IPS-NIHi7 (cell line): ENCODE data around the gene PFDN2.
"Not testable (repeated sequence)": the region's sequence is repeated elsewhere in the genome, so short reads cannot be mapped to it uniquely, and the experiment has no call there.

Experiments
- DNase-seq: peaks from one replicate; pipeline ENCODE4 v3.0.0; 2012; ENCODE audit warnings: mixed read lengths; ENCODE audit errors: extremely low spot score

PFDN2 gene

DNA sequence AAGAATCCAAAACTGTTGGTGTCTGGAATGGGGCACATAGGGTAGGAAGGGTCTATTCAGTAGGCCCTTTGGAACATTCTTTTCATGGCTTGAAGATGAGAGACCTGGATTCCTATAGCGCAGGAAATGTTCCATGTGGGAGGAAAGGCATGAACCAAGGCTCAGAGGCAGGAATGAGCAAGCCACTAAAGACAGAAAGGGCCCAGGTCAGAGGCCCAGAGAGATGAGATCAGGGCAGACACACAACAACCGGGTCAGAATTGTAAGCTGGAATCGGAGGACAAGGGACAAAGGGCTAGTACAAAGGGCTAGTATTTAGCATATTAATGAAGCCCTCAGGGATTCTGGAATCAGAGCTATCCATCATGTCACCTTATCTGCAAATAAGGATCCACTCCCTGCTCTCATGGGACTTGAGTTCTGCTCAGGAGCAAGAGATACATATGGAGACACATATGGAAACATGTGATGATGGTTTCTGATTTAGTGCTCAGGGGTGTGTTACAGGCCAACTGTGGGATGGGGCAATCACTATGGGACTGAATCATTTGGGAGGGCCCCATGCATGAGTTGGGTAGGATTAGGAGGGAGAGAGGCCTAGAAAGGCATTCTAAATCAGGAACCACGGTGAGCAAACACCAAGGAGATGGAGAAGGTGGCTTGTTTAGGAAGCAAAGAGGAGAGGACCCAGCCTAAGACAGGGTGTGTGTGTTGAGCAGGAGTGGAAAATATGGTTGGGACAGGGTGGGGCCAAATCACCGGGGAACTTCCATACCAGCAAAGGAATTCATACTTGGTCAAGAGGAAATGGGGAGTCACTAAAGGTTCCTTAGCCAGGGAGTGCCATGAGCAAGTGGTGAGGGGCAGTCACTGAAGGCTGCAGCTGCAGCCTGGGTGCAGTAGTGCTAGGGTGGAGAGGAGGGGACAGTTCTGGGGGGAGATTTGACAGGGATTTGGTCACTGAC, 37.1 kb downstream of the PFDN2 start:
- no peak for DNase-seq

DNA sequence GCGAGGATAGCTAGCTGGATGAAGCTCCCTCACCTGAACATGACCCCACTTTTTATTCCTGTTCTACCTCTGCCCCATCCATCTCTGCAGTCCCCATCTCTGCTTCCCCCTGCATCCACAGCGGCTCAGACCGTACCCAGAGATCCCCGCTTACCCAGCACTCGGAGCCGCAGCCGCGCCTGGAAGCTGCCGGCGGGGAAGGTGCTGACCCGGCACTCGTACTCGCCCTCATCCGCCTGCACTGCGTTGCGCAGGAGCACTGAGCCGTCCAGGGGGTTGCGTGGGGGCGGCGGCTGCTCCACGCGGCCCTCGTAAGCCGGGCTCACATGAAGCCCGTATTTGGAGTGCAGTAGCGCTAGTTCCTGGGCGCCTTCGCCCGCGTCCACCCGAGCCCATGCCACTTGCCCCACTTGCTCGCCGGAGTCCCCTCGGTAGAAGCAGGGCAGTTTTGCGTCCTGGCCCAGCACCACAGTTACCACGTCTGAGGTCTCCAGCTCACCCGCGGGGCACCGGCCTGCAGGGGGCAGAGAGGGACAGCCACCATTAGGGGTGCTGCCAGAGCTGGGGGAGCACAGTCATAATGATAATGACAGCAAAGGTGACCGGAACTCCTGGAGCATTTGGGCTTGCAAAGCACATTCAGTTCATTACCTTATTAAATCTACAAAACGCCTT, 38.3 kb downstream of the PFDN2 start:
- DNase-seq = no peak

DNA sequence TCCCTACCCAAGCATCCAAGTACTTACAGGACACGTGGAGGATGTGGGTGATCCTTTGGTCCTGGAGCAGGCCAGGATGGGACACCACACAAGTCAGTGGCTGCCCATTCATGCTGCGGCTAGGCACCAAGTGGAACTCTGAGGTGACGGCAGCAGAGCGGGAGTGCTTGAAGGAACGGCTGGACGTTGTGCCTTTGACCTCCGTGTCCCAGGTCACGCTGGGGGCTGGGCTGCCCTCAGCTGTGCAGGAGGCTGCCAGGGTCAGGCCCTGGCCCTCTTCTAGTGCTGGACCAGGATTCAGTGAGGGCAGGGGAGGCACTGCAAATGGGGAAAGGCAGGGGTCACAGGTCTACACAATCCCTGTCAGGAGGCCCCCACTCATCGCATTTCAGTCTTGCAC, 40.4 kb downstream of the PFDN2 start:
- no peak for DNase-seq

DNA sequence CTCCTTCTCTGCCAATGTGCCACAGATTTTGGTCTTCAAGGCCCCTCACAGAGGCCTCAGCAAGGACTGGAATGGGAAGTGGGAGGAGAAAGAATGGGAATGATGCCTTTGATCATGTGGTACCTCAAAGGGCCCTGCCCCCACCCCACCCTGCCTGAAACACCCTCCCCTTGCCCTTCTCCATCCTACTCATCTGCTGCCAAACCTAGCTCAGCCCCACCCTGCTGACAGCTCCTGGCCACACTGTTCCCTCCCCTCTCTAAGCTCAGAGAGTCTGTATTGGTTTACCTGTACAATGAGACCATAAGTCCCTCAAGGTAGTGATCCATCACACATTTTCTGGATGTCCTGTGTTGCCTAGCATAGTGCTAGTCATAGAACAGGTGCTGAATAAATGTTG, 41.4 kb downstream of the PFDN2 start:
- no peak for DNase-seq

DNA sequence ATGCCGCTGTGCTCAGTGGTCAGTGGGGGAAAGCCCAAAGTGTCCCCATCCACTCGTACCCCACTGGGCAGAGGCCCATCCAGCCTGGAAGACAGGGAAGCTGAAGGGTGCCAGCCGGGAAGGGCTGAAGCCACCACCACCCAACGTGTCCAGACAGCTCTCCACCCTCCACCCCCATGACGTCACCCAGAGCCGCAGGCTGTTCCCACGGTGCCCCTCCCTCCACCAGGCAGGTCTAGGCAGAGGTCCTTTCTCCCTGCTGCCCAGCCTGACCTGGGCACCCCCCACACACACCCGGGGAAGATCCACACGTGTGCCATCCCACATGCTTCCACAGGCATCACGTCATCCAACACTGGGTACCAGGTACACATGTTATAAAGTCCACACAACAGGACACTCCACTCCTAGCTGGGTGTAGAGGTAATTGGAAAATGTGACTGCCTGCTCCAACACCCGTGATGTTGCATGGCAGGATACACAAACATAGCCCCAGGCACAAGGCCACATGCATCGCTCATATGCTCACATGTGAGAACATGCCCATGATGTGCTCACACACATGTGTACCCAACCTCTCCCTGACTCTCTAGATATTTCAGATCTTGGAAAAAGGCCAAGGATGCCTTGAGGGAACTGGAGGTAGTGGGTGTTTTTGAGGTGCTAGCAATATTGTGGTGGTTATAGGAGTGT, 43.0 kb downstream of the PFDN2 start:
- DNase-seq = no peak

DNA sequence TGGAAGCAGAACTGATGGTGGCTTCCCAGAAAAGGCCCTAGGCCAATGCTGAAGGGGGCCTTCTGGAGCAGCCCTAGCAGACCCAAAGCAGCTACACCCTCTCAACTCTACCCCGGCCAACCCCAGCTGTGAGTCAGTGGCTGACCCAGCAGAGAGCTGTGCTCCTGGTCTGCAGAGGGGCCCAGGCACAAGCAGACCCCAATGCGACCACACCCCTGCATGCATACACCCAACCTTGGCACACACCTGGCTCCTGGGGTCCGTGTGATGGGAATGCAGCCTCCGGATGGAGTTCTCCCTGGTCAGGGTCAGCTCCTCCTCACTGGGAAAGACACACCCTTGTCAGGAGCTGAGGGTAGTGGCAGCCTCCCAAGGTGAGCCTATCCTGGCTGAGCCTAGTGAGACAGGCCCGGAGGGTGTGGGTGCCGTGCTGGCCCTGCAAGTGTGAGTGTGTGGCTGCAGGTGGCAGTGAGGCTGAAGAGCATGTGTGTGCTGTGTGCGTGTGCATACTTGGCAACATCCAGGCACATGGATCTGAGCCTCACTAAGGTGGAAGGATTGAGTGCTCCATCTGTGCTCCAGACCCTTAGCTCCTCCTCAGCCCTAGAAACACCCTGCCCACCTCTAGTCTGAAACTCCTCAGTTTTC, 44.2 kb downstream of the PFDN2 start:
- DNase-seq = no peak

DNA sequence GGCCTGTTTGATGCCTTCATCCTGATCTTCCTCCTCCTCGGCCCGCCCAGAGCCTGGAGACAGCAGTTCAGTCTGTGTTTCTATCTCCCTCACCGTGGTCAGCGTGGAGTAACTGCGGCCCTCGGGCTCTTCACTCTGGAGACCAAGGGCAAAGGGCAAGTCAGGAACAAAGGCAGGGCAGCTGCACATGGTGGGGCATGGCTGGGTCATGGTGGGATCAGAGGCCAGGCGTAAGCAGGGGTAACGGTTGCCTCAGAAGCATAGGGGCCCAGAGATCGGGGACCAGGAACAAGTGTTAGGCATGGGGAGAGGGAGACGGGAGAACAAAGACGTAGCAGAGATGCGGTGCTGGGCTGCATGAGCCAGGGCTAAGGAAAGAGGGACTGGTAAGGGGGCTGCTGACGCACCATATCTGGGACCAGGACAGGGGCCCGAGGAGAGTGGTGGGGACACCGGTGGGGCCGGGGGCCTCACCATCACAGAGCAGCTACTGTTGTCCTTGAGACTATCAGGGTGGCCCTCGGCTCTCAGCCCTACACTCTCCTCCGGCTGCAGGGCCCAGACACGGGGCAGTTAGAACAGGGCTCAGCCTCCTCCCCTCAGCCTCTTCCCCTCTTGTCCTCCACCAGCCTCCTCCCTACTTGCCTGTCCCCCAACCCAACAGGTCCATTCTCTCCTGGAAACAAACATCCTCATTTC, 44.9 kb downstream of the PFDN2 start:
- no peak for DNase-seq

DNA sequence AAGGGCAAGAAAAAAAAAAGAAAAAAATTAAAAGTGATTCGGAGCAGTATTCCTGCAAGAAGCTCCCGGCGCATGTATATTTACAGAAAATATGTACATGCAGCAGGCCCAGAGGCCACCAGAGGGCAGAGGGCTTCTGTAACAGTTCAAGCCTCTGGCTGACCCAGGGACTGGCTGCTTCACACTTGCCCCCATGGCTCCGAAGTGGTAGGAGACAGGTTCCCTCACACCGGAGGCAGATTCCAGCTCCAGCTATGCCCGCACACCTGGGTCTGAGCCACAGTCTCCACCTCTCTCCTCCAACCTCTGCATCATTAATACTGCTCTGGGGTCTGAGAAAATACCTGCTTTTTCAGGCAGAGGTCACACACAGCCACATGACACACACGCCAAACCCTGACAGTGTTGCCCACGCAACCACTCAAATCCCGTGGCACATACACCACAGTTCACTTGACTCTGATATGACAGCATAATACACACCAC, 45.9 kb downstream of the PFDN2 start:
- peak; percentile 86 for DNase-seq

DNA sequence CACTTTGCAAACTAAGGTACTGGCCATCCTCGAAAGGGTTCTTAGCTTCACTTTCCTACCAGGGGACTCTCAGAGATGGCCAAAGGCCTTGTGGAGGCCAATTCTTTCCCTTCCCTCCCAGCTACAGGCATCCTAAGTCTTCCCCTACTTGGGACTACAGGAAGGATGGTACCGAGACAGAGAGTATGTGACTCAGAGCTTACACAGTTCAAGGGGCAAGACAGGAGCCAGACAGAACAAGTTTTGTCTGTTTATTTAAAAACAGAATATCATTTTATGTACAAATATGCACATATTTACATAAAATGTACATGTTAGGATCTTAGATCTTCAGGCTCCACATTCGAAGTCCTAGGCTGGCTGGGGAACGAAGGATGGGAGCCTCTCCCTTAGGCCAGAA, 47.1 kb downstream of the PFDN2 start:
- no peak for DNase-seq

DNA sequence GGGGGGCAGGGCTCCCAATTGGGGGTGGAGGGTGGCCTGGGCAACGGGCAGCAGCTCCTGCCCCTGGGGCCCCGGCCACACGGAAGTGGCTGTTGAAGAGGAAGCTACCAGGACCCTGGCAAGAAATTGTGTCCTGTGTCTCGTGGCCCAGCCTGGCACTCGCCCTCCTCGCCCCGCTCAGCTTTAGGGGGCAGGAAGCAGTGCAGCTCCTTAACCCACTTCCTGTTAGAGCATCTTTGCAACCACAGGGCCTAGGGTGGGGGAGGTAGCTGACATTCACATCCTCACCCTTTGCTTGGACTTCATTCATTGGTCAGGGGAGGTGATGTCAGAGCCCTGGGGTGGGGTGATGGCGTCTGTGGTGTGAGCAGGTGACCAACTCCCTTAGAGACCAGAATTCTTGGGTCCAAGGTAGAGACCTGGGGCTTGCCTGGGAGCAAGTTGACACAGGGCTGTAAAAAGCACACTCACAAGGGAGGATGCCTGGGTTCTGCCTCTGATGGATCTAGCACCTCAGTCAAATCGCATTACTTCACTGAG, 48.0 kb downstream of the PFDN2 start, which contains the start of gene ARHGAP30:
ARHGAP30 (minus strand) TSS at position 161 of the 540 bp plus-strand sequence. CDS start 267 bp downstream, outside the sequence.
- DNase-seq = no peak

DNA sequence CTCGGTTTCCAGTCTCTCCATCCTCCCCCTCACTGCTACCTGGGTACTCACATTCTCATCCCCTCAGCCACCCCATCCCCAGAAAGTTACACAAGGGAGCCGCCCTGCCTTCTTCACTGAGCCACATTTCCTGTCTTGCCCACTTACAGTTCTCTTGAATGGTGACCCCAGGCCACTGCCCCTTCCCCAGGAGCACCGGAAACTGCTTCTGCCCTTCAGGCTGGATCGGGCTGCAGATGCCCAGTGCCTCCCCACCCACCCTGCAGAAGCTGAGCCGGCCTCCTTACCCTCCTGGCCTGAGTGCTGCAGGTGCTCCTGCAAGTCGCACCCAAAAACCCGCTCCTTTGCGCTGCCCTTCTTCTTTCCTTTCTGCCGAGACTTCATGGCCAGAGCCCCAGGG, 48.6 kb downstream of the PFDN2 start:
- DNase-seq = no peak

DNA sequence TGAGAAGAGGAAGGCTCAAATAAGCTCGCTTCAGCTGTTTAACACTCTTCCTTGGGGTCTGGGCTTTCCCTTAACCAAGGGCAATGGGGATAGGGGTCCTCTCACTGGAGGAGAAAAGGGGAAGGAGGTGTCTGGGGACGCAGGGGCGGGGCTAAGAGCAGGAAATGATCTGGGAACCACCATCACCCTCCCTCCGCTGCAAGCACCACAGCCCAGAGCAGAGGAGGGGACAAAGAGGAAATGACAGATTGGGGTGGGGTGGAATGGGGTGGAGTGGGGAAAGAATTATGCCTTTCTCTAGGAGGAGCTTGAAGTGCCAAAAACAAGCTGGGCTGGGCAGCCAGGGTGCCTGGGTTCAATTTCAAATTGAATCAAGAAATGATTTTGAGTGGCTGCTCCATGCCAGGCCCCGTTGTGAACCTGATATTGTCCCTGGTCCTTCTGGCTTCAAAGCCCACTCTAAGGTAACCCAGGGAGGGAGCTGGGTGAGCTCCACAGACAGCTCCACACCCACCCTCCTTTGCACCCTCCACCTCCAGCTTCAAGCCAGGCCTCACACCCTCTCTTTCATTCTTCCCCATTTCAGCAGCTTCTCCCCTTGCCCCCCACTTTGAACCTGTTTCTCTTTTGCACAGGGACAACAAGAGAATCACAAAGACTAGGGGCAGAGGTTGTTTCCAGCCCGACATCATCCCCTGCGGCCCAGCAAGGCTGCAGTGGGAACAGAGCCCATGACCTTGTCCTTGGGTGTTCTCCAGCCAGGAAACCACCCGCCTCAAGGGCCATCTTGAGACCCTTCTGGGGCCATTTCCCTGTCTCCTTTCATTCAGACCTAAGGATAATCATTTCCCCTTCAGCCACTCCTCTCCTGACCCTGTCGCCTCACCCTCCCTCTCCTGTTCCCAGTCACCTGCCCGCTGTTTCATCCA, 49.3 kb downstream of the PFDN2 start:
- DNase-seq = peak; percentile 42

DNA sequence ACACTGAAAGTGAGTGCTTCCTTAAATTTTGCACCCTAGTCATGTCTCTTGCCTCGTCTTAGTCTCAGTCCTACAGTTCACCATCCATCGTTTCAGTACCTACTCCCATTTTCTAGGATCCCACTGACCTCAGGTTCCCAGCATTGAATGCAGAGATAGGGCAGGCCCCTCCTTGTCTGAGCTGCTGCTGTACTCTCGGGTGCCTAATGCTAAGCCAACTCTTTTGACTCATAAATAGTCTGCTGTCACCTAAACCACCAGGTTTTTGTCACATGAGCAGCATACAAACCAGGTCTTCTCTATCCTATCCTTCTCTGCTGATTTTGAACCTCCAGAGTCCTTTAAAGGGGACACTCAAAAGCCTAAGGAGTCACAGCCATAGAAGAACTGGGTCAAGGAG, 51.1 kb downstream of the PFDN2 start:
- DNase-seq = no peak

DNA sequence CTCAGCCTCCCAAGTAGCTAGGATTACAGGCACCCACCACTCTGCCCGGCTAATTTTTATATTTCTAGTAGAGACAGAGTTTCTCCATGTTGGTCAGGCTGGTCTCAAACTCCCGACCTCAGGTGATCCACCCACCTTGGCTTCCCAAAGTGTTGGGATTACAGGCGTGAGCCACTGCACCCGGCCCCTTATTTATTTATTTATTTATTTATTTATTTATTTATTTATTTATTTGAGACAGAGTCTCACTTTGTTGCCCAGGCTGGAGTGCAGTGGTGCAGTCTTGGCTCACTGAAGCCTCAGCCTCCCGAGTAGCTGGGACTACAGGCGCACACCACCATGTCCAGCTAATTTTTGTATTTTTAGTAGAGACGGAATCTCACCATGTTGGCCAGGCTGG, 52.2 kb downstream of the PFDN2 start:
- not testable (repeated sequence) for DNase-seq

DNA sequence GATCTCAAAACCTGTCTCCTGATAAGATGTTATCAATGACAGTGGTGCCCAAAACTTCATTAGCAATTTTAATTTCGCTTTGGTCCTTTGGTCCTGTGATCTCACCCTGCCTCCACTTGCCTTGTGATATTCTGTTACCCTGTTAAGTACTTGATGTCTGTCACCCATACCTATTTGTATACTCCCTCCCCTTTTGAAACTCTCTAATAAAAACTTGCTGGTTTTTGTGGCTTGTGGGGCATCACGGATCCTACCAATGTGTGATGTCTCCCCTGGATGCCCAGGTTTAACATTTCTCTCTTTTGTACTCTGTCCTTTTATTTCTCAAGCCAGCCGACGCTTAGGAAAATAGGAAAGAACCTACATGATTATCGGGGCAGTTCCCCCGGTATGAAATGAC, 53.9 kb downstream of the PFDN2 start:
- not testable (repeated sequence) for DNase-seq

DNA sequence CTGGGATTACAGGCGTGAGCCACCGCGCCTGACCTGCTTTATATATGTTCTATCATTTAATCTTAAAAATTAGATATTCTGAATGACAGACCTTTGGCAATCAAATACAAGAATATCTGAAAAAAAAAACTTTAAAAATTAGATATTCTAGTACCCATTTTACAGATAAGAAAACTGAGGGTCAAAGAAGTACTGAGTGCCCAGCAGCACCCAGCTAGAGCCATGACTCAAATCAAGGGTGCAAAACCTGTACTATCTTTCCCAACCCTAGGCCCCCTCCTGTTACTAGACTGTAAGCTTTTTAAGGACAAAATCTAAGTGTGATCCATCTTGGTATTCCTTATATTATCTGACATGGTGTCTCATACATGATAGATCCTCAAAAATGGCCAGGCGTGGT, 56.4 kb downstream of the PFDN2 start:
- no peak for DNase-seq

DNA sequence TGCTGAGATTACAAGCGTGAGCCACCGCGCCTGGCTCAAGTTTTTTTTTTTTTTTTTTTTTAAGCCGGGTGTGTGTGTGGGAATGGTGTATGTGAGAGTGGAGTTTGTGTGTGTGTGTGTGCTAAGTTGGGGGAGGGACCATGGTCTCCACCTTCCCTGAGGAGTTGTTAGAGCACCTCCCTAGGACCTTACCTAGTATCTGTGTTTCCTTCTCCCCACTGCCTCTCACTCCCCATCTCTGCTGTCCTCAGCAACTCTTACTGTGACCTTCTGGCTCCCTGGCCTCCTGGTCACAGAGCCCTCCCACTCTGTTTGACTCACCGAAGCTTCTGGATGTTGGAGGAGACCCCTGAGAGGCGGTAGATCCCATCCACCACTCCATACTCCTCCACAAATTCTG, 58.5 kb downstream of the PFDN2 start:
- no peak for DNase-seq

DNA sequence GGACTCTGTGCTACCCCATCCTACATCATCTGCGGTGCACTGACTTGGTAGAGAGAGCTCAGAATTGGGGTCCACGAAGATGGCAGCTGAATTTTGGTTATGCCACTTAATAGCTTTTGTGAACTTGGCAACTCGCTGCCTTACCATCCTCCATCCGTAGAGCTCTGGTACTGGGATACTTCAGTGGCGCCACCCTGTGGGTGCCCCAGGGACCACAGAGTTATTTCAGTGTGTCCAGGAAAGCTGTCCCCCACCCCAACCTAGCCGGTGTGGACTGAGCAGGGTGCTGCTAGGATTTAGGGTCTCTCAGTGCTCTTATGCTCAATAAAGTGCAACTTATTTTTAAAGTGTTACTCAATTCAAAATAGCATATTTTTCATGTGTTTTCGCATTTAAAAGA, 63.0 kb downstream of the PFDN2 start:
- DNase-seq = no peak

DNA sequence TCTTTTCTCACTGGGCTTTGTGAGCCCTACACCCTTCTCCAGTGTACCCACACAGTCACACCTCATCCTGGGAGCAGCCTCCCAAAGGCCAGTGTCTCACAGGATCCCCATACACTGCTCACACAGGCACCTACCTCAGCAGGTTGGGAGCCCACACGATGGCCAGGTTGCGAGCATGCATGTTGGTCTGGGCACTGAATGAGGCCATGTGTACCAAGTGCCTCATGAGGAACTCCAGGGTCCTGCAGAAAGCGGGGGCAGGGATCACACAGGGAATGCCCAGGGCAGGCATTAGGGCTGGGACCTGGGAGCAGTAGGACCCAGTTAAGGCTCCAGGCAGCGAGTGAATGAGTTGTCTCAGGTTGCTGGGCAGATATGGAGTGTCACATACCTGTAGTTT, 63.6 kb downstream of the PFDN2 start:
- DNase-seq = no peak

DNA sequence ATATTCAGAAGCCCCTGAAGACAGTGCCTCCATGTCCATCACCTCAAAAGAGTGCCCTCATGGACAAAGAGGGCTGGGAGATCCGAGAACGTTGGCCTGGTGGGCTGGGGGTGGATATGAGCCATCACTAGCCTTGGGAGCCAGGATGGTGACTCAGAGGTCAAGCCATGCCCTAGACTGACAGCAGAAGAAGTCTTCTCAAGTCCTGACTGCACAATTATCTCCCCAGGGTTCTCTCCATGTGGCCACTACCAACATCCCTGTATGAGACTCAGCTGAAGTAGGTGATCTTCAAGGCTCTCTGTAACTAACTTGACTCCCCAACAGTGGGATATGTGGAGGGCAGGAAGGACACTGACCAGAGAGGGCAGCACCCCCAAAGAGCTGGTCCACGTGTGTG, 64.9 kb downstream of the PFDN2 start:
- DNase-seq = no peak
